ENCODE measurements around the gene RAB9B. TPM values are rescaled to one million over a fixed set of nuclear protein-coding genes. Genes with fewer than 3 reads are reported as not detected.

Gene RAB9B
- total RNA-seq, 1 donor from 2014 or later, result 4.5 TPM

DNA sequence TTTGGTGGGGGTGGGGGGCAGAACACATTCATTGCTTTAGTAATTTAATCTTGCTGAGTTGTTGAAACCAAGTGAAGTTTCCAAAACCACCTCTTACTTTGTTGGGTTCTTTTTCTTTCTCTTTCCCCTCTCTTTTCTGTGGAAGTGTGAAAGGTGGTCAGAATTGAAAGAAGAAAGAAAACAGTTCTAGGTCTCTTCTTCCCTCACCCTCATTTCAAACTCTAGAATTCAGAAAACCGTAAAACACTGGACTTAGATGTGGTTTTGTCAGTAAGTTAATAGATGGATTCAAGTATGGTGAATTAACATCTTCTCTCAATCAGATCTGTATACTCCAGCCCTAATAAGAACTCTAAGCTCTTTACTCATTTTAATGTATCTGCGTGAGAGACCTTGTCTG is 31.7 kb downstream of the RAB9B start:
- Mint-ChIP-seq H3K36me3 (ENCODE audit: unreplicated experiment) (no peaks in the 10 kb centered on the region), H3K4me3 (ENCODE audit: unreplicated experiment) (no peak overlapping the region), H3K9me3 (ENCODE audit: unreplicated experiment) (no peaks in the 10 kb centered on the region), H3K27ac (ENCODE audit: unreplicated experiment) (no peak overlapping the region), H3K27me3 (ENCODE audit: unreplicated experiment) (no peaks in the 10 kb centered on the region), H3K4me1 (ENCODE audit: low read depth, unreplicated experiment) (no peaks in the 10 kb centered on the region)
- TF ChIP-seq, protein P1, sequence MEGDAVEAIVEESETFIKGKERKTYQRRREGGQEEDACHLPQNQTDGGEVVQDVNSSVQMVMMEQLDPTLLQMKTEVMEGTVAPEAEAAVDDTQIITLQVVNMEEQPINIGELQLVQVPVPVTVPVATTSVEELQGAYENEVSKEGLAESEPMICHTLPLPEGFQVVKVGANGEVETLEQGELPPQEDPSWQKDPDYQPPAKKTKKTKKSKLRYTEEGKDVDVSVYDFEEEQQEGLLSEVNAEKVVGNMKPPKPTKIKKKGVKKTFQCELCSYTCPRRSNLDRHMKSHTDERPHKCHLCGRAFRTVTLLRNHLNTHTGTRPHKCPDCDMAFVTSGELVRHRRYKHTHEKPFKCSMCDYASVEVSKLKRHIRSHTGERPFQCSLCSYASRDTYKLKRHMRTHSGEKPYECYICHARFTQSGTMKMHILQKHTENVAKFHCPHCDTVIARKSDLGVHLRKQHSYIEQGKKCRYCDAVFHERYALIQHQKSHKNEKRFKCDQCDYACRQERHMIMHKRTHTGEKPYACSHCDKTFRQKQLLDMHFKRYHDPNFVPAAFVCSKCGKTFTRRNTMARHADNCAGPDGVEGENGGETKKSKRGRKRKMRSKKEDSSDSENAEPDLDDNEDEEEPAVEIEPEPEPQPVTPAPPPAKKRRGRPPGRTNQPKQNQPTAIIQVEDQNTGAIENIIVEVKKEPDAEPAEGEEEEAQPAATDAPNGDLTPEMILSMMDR (IDR thresholded peaks at IDR 0.05; ENCODE audit: partially characterized antibody, unreplicated experiment), result no peak
- no peak for DNase-seq

DNA sequence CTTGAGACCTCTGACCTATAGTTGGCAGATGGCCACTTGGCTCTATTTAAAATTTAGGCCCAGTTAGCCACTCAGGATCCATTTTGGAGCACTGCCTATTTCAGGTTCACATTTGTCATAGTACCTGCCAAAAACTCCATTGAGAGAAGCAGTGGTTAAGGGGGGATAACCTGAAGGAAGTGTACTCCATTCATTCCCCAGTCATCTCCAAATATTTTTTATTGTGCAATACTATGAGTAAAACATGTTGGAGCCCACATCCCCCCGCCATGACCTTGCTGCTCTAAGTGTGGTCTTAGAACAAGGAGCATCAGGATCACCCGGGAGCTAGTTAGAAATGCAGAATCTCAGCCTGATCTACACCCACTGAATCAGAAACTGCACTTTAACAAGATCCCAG is 34.4 kb downstream of the RAB9B start:
- no peak for DNase-seq
- Mint-ChIP-seq H3K4me1 (ENCODE audit: low read depth, unreplicated experiment) (peaks cover 2% of the 10 kb centered on the region), H3K27me3 (ENCODE audit: unreplicated experiment) (no peaks in the 10 kb centered on the region), H3K9me3 (ENCODE audit: unreplicated experiment) (no peaks in the 10 kb centered on the region), H3K4me3 (ENCODE audit: unreplicated experiment) (no peak overlapping the region), H3K27ac (ENCODE audit: unreplicated experiment) (no peak overlapping the region), H3K36me3 (ENCODE audit: unreplicated experiment) (no peaks in the 10 kb centered on the region)
- TF ChIP-seq, protein P1 (IDR thresholded peaks at IDR 0.05; ENCODE audit: partially characterized antibody, unreplicated experiment), result no peak

DNA sequence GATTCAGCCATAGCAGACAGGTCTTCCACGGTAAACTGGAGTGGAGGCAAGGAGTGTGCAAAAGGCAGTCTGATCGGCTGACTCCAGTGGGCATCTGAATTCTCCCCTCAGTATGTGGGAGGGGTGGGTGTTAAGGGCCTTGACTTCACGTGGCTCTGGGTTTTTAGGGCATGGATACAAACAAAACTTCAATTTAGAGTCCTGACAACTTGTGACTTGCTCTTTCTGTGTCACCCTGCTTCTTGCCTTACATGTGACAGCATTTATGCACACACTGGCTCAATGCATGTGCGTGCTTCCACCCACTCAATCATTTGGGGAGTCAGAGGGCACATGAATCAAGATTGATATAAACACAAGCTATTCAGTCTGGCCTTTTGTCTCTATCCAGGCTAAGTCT is 37.9 kb downstream of the RAB9B start:
- H3K27me3 Mint-ChIP-seq (ENCODE audit: unreplicated experiment), result no peaks in the 10 kb centered on the region
- H3K9me3 Mint-ChIP-seq (ENCODE audit: unreplicated experiment), result no peaks in the 10 kb centered on the region
- no peak for DNase-seq
- TF ChIP-seq, protein P1 (IDR thresholded peaks at IDR 0.05; ENCODE audit: partially characterized antibody, unreplicated experiment), result no peak
- peaks cover 7% of the 10 kb centered on the region for H3K4me1 Mint-ChIP-seq (ENCODE audit: low read depth, unreplicated experiment)
- no peaks in the 10 kb centered on the region for H3K36me3 Mint-ChIP-seq (ENCODE audit: unreplicated experiment)
- H3K4me3 Mint-ChIP-seq (ENCODE audit: unreplicated experiment), result no peak overlapping the region
- no peak overlapping the region for H3K27ac Mint-ChIP-seq (ENCODE audit: unreplicated experiment)

DNA sequence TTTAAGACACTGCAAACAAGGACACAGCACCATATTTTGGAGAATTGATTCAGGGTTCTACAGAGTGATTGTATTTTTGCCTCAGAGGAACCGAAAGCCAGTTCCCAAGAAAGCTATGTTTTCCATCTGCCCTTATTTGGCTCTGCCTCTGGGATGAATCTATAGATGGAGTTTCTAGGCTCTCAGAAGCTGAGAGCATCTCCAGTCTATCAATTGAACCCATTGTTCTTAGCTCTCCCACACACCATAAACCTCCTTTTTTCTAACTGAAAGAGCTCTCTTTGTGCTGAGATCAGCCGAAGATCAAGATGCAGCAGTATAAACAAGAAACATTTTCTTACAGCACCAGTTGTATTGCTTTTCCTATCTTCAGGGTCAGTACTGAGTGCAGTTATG is 38.5 kb downstream of the RAB9B start:
- Mint-ChIP-seq H3K36me3 (ENCODE audit: unreplicated experiment) (no peaks in the 10 kb centered on the region), H3K27me3 (ENCODE audit: unreplicated experiment) (no peaks in the 10 kb centered on the region), H3K4me3 (ENCODE audit: unreplicated experiment) (no peak overlapping the region), H3K27ac (ENCODE audit: unreplicated experiment) (no peak overlapping the region), H3K4me1 (ENCODE audit: low read depth, unreplicated experiment) (peaks cover 7% of the 10 kb centered on the region), H3K9me3 (ENCODE audit: unreplicated experiment) (no peaks in the 10 kb centered on the region)
- TF ChIP-seq, protein P1 (IDR thresholded peaks at IDR 0.05; ENCODE audit: partially characterized antibody, unreplicated experiment), result no peak
- no peak for DNase-seq

DNA sequence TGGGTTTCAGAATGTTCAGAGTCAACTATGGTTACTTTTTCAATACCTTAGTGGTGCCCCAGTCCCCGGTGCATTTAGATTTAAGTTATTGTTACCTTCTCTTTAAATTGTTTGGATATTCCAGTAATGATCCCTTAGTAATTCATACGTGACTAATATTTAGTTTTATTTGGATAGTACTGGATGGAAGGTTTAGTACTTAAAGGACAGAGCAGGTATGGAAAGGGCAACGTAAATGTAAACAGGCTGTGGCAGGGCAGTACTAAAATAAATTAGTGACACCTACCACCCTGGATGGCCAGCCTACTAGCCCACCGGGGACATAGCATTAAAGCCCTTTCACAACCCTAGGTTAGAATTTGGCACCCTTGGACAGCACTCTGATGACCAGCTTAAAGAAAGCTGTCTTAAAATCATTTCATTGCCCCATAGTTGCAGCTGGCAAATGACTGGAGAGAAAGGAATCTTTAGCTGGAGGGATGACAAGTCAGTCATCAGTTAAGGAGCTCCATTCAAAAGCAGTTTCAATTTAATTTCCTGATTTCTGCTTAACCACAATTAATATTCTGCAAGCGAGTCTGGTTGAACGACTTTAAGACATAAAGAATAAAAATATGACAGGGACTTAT is 39.0 kb downstream of the RAB9B start:
- H3K27ac Mint-ChIP-seq (ENCODE audit: unreplicated experiment), result no peak overlapping the region
- no peaks in the 10 kb centered on the region for H3K36me3 Mint-ChIP-seq (ENCODE audit: unreplicated experiment)
- H3K4me3 Mint-ChIP-seq (ENCODE audit: unreplicated experiment), result no peak overlapping the region
- peaks cover 7% of the 10 kb centered on the region for H3K4me1 Mint-ChIP-seq (ENCODE audit: low read depth, unreplicated experiment)
- TF ChIP-seq, protein P1 (IDR thresholded peaks at IDR 0.05; ENCODE audit: partially characterized antibody, unreplicated experiment), result no peak
- H3K27me3 Mint-ChIP-seq (ENCODE audit: unreplicated experiment), result no peaks in the 10 kb centered on the region
- no peak for DNase-seq
- no peaks in the 10 kb centered on the region for H3K9me3 Mint-ChIP-seq (ENCODE audit: unreplicated experiment)

Data from glutamatergic neuron (in vitro differentiated cells).